WTC11 (cell line): Measurements from ENCODE around the gene CBX7. TPM values are rescaled to one million over a fixed set of nuclear protein-coding genes. Genes with fewer than 3 reads are reported as not detected.
A peak's percentile ranks its signal among the peaks of the same experiment; 100 is the strongest.
"Not testable (repeated sequence)": the region's sequence is repeated elsewhere in the genome, so short reads cannot be mapped to it uniquely, and the experiment has no call there.

ENCODE experiments used
- ATAC-seq: fragments of 200-7000 bp; cut with Tn5 transposase; 2 replicates; pipeline ENCODE4 v1.10.0; 2021; ENCODE audit warnings: mild to moderate bottlenecking, moderate library complexity
- CTCF ChIA-PET: fragments of 300-600 bp; sonication (Branson Sonifier 250); formaldehyde crosslinking; loops from one replicate; lab custom pipeline; 2021; ENCODE audit warnings: antibody characterized with exemption; lab: Charles Lee
- POLR2A ChIA-PET: fragments of 350-600 bp; sonication (Branson Sonifier 250); formaldehyde crosslinking; loops from one replicate; lab custom pipeline; 2021; ENCODE audit warnings: antibody characterized with exemption; lab: Charles Lee
- DNase-seq: peaks from one replicate; pipeline ENCODE4 v3.0.0; 2021; ENCODE audit warnings: low spot score
- H3K27ac Mint-ChIP-seq: 2 replicates; pipeline ENCODE4 v1.8.0; 2021; ENCODE audit warnings: mixed read lengths
- H3K27me3 Mint-ChIP-seq: 2 replicates; pipeline ENCODE4 v1.8.0; 2021; ENCODE audit warnings: low read depth, mild to moderate bottlenecking, moderate library complexity, mixed read lengths
- H3K36me3 Mint-ChIP-seq: 2 replicates; pipeline ENCODE4 v1.8.0; 2021; ENCODE audit warnings: mixed read lengths
- H3K4me1 Mint-ChIP-seq: 2 replicates; pipeline ENCODE4 v1.8.0; 2022; ENCODE audit warnings: mixed read lengths
- H3K4me3 Mint-ChIP-seq: 2 replicates; pipeline ENCODE4 v1.8.0; 2021; ENCODE audit warnings: mild to moderate bottlenecking, moderate library complexity, mixed read lengths
- H3K9me3 Mint-ChIP-seq: 2 replicates; pipeline ENCODE4 v1.8.0; 2021; ENCODE audit warnings: mixed read lengths
- ATF1 ChIP-seq: sonication (generic); formaldehyde crosslinking; IDR thresholded peaks from 2 replicates; pipeline ENCODE4 v1.8.1; 2023; ENCODE audit warnings: mild to moderate bottlenecking, moderate library complexity, missing genetic modification reagents
- CBFB ChIP-seq: sonication (generic); formaldehyde crosslinking; IDR thresholded peaks from 2 replicates; pipeline ENCODE4 v1.8.1; 2022; ENCODE audit warnings: mild to moderate bottlenecking, low read depth, missing genetic modification reagents
- IRF2 ChIP-seq: sonication (generic); formaldehyde crosslinking; IDR thresholded peaks from 2 replicates; pipeline ENCODE4 v1.8.0; 2022; ENCODE audit warnings: low read depth, missing genetic modification reagents, borderline replicate concordance
- NR1H2 ChIP-seq: sonication (generic); formaldehyde crosslinking; IDR thresholded peaks from 2 replicates; pipeline ENCODE4 v1.9.0; 2021; ENCODE audit warnings: mild to moderate bottlenecking, moderate library complexity, missing genetic modification reagents
- NR2C2 ChIP-seq: sonication (generic); formaldehyde crosslinking; IDR thresholded peaks from 2 replicates; pipeline ENCODE4 v1.8.0; 2022; ENCODE audit warnings: mild to moderate bottlenecking, missing genetic modification reagents
- OVOL2 ChIP-seq: fragments of 250-450 bp; sonication (Bioruptor Pico); IDR thresholded peaks from 2 replicates; pipeline ENCODE4 v1.9.0; 2021; ENCODE audit warnings: mild to moderate bottlenecking, borderline replicate concordance
- TEAD1 ChIP-seq: sonication (generic); formaldehyde crosslinking; IDR thresholded peaks from 2 replicates; pipeline ENCODE4 v1.8.0; 2022; ENCODE audit warnings: mild to moderate bottlenecking, missing genetic modification reagents
- TEAD4 ChIP-seq: sonication (generic); formaldehyde crosslinking; IDR thresholded peaks from 2 replicates; pipeline ENCODE4 v1.8.0; 2022; ENCODE audit warnings: mild to moderate bottlenecking, missing genetic modification reagents
- ZNF121 ChIP-seq: sonication (generic); formaldehyde crosslinking; IDR thresholded peaks from 2 replicates; pipeline ENCODE4 v1.8.0; 2023; ENCODE audit warnings: missing genetic modification reagents
- ZNF263 ChIP-seq: sonication (generic); formaldehyde crosslinking; IDR thresholded peaks from 2 replicates; pipeline ENCODE4 v1.8.1; 2022; ENCODE audit warnings: low read depth, mild to moderate bottlenecking, moderate library complexity, missing genetic modification reagents
- ZNF317 ChIP-seq: sonication (generic); formaldehyde crosslinking; IDR thresholded peaks from 2 replicates; pipeline ENCODE4 v1.8.1; 2023; ENCODE audit warnings: low read depth, mild to moderate bottlenecking, moderate library complexity, missing genetic modification reagents, borderline replicate concordance
- ZNF396 ChIP-seq: fragments of 250-450 bp; sonication (Bioruptor Pico); IDR thresholded peaks from 2 replicates; pipeline ENCODE4 v1.8.0; 2021; ENCODE audit warnings: mild to moderate bottlenecking, moderate library complexity, borderline replicate concordance
- ZNF671 ChIP-seq: fragments of 250-450 bp; sonication (Bioruptor Pico); IDR thresholded peaks from 2 replicates; pipeline ENCODE4 v1.8.0; 2021; ENCODE audit warnings: mild to moderate bottlenecking
- total RNA-seq: library from RNA; stranded (reverse); gene quantifications from 3 replicates; pipeline ENCODE4 v1.2.3, GENCODE V29; 2021
- TF ChIP-seq, protein P1 (sequence below): sonication (generic); formaldehyde crosslinking; IDR thresholded peaks from 2 replicates; pipeline ENCODE4 v1.8.0; 2023; ENCODE audit warnings: mild to moderate bottlenecking, missing genetic modification reagents
- TF ChIP-seq, protein P2 (sequence below): fragments of 250-450 bp; sonication (Bioruptor Pico); IDR thresholded peaks from 2 replicates; pipeline ENCODE4 v1.9.0; 2021; ENCODE audit warnings: mild to moderate bottlenecking
- TF ChIP-seq, protein P3 (sequence below): sonication (generic); formaldehyde crosslinking; IDR thresholded peaks from 2 replicates; pipeline ENCODE4 v1.8.1; 2022; ENCODE audit warnings: mild to moderate bottlenecking, moderate library complexity, missing genetic modification reagents
- TF ChIP-seq, protein P4 (sequence below): fragments of 200-600 bp; IDR thresholded peaks from 2 replicates; pipeline ENCODE4 v1.8.0; 2022; ENCODE audit warnings: antibody characterized with exemption

Gene CBX7
- total RNA-seq, 1 experiment from 2014 or later: 10.6 TPM

- TF ChIP-seq, protein P1, sequence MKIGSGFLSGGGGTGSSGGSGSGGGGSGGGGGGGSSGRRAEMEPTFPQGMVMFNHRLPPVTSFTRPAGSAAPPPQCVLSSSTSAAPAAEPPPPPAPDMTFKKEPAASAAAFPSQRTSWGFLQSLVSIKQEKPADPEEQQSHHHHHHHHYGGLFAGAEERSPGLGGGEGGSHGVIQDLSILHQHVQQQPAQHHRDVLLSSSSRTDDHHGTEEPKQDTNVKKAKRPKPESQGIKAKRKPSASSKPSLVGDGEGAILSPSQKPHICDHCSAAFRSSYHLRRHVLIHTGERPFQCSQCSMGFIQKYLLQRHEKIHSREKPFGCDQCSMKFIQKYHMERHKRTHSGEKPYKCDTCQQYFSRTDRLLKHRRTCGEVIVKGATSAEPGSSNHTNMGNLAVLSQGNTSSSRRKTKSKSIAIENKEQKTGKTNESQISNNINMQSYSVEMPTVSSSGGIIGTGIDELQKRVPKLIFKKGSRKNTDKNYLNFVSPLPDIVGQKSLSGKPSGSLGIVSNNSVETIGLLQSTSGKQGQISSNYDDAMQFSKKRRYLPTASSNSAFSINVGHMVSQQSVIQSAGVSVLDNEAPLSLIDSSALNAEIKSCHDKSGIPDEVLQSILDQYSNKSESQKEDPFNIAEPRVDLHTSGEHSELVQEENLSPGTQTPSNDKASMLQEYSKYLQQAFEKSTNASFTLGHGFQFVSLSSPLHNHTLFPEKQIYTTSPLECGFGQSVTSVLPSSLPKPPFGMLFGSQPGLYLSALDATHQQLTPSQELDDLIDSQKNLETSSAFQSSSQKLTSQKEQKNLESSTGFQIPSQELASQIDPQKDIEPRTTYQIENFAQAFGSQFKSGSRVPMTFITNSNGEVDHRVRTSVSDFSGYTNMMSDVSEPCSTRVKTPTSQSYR (CRISPR knock-in tag): no peak
- TF ChIP-seq OVOL2 (no peak), ZNF263 (CRISPR knock-in tag) (0 out of 2 replicates have a peak, but pooled peaks have one; percentile 18), ATF1 (CRISPR knock-in tag) (no peak)
- TF ChIP-seq, all 79 proteins: peak for 7
These were observed 18.5 kb upstream of the CBX7 start (continued) for GRCh38 chr22:39170825-39171622.

GRCh38 chr22:39169797-39170466 lies 17.5 kb upstream of the CBX7 start:
- ATAC-seq: no peak
- Mint-ChIP-seq H3K4me3 (no peak overlapping the region), H3K27ac (peak overlapping the region; percentile 58), H3K9me3 (peaks cover 5% of the 10 kb centered on the region; the same call in 1 of the 2 replicates), H3K36me3 (no peaks in the 10 kb centered on the region), H3K4me1 (peaks cover 52% of the 10 kb centered on the region), H3K27me3 (no peaks in the 10 kb centered on the region)
- TF ChIP-seq CBFB (CRISPR knock-in tag) (no peak), TEAD4 (CRISPR knock-in tag) (no peak), ZNF121 (CRISPR knock-in tag) (0 out of 2 replicates have a peak, but pooled peaks have one; percentile 29)
- ChIA-PET CTCF (interaction anchor here (0.6 to 4.4 kb wide), 25 partner anchors 10 to 404 kb away, joined by 3 to 66 read pairs (median 7); partner anchors contain the start of gene CBX7), POLR2A (interaction anchor here (1.4 to 2.2 kb wide), 4 partner anchors 21 to 149 kb away, joined by 4 to 10 read pairs (median 8); partner anchors contain the start of gene RPL3)
- DNase-seq: no peak

- peaks cover 22% of the 10 kb centered on the region for H3K4me1 Mint-ChIP-seq
- ATAC-seq (no peak), DNase-seq (no peak)
- TF ChIP-seq NR1H2 (no peak), ZNF317 (CRISPR knock-in tag) (peak; percentile 51; the same call in 1 of the 2 replicates)
- no peaks in the 10 kb centered on the region for H3K27me3 Mint-ChIP-seq
- H3K4me3 Mint-ChIP-seq: no peak overlapping the region
- H3K27ac Mint-ChIP-seq: no peak overlapping the region
- ChIA-PET CTCF (interaction anchor here (1.3 to 2.2 kb wide), 2 partner anchors 31 to 145 kb away, joined by 4 to 6 read pairs; no protein-coding TSS in a partner anchor), POLR2A (no interaction called here)
- H3K9me3 Mint-ChIP-seq: peaks cover 8% of the 10 kb centered on the region
- H3K36me3 Mint-ChIP-seq: no peaks in the 10 kb centered on the region
These were observed 14.1 kb upstream of the CBX7 start for GRCh38 chr22:39166547-39166946.

DNA sequence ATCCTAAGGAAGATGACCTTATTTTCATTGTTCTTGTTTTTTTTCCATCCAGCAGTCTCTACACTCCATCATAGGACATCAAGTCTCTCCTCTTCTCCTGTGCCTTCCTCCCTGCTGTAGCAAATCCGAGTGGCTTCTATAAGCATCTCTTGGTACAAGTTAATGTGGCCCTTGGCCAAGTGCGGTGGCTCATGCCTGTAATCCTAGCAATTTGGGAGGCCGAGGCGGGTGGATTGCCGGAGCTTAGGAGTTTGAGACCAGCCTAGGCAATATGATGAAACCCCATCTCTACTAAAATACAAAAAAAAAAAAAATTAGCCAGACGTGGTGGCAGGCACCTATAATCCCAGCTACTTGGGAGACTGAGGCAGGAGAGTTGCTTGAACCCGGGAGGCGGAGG lies 3.6 kb upstream of the CBX7 start:
- H3K27ac Mint-ChIP-seq, H3K36me3 Mint-ChIP-seq, DNase-seq, H3K9me3 Mint-ChIP-seq, H3K4me1 Mint-ChIP-seq, H3K4me3 Mint-ChIP-seq, POLR2A ChIA-PET, ATAC-seq: not testable (repeated sequence)
- CTCF ChIA-PET: interaction anchor here (1.6 kb wide), 1 partner anchor 14 kb away, joined by 6 read pairs; no protein-coding TSS in a partner anchor
- H3K27me3 Mint-ChIP-seq: peaks cover 40% of the 10 kb centered on the region

DNA sequence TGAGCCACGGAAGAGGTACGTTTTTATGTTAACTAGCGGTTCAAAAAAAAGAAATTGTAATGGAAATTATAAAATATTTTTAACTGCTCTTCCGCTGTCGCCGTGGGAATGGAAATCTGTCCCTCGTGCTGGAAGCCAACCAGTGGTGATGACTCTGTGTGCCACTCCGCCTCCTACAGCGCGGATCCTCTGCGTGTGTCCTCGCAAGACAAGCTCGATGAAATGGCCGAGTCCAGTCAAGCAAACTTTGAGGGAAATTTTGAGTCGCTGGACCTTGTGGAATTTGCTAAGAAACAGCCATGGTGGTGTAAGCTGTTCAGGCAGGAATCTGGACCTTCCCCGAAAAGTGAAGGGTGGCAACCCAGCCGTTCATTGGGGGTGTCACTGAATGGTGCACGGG lies 2.9 kb upstream of the CBX7 start:
- H3K4me1 Mint-ChIP-seq: peaks cover 8% of the 10 kb centered on the region
- H3K27me3 Mint-ChIP-seq: peaks cover 42% of the 10 kb centered on the region
- no peaks in the 10 kb centered on the region for H3K36me3 Mint-ChIP-seq
- no peak for ATAC-seq
- no peak overlapping the region for H3K27ac Mint-ChIP-seq
- ChIA-PET POLR2A (no interaction called here), CTCF (interaction anchor here (1.6 to 2.7 kb wide), 2 partner anchors 15 to 21 kb away, joined by 6 to 9 read pairs; no protein-coding TSS in a partner anchor)
- no peak for DNase-seq
- no peak overlapping the region for H3K4me3 Mint-ChIP-seq
- no peaks in the 10 kb centered on the region for H3K9me3 Mint-ChIP-seq
- TF ChIP-seq, protein P2, sequence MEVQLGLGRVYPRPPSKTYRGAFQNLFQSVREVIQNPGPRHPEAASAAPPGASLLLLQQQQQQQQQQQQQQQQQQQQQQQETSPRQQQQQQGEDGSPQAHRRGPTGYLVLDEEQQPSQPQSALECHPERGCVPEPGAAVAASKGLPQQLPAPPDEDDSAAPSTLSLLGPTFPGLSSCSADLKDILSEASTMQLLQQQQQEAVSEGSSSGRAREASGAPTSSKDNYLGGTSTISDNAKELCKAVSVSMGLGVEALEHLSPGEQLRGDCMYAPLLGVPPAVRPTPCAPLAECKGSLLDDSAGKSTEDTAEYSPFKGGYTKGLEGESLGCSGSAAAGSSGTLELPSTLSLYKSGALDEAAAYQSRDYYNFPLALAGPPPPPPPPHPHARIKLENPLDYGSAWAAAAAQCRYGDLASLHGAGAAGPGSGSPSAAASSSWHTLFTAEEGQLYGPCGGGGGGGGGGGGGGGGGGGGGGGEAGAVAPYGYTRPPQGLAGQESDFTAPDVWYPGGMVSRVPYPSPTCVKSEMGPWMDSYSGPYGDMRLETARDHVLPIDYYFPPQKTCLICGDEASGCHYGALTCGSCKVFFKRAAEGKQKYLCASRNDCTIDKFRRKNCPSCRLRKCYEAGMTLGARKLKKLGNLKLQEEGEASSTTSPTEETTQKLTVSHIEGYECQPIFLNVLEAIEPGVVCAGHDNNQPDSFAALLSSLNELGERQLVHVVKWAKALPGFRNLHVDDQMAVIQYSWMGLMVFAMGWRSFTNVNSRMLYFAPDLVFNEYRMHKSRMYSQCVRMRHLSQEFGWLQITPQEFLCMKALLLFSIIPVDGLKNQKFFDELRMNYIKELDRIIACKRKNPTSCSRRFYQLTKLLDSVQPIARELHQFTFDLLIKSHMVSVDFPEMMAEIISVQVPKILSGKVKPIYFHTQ (CRISPR knock-in tag): no peak
- TF ChIP-seq IRF2 (no peak), ZNF671 (CRISPR knock-in tag) (no peak), ZNF396 (CRISPR knock-in tag) (no peak), TEAD1 (CRISPR knock-in tag) (no peak), NR2C2 (CRISPR knock-in tag) (no peak)
- TF ChIP-seq, protein P3, sequence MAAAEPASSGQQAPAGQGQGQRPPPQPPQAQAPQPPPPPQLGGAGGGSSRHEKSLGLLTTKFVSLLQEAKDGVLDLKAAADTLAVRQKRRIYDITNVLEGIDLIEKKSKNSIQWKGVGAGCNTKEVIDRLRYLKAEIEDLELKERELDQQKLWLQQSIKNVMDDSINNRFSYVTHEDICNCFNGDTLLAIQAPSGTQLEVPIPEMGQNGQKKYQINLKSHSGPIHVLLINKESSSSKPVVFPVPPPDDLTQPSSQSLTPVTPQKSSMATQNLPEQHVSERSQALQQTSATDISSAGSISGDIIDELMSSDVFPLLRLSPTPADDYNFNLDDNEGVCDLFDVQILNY (CRISPR knock-in tag): no peak
- TF ChIP-seq, protein P4, sequence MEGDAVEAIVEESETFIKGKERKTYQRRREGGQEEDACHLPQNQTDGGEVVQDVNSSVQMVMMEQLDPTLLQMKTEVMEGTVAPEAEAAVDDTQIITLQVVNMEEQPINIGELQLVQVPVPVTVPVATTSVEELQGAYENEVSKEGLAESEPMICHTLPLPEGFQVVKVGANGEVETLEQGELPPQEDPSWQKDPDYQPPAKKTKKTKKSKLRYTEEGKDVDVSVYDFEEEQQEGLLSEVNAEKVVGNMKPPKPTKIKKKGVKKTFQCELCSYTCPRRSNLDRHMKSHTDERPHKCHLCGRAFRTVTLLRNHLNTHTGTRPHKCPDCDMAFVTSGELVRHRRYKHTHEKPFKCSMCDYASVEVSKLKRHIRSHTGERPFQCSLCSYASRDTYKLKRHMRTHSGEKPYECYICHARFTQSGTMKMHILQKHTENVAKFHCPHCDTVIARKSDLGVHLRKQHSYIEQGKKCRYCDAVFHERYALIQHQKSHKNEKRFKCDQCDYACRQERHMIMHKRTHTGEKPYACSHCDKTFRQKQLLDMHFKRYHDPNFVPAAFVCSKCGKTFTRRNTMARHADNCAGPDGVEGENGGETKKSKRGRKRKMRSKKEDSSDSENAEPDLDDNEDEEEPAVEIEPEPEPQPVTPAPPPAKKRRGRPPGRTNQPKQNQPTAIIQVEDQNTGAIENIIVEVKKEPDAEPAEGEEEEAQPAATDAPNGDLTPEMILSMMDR: no peak
